ENCODE measurements around the gene BANF2.

DNA sequence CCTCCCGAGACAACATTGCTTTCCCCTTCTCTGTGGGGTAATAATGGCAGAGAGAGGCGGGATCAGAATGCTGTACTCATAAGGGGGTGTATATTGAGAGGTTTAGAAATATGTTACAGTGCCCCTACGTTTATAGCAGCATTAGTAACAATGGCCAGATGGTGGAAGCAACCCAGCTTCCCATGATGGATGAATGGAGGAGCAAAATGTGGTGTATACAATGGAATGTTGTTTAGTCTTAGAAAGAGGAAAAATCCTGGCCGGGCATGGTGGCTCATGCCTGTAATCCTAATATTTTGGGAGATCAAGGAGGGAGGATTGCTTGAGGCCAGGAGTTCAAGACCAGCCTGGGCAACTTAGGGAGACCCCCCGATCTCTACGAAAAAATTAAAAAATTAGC is 12.9 kb downstream of the BANF2 start:
- TF ChIP-seq, protein P1, sequence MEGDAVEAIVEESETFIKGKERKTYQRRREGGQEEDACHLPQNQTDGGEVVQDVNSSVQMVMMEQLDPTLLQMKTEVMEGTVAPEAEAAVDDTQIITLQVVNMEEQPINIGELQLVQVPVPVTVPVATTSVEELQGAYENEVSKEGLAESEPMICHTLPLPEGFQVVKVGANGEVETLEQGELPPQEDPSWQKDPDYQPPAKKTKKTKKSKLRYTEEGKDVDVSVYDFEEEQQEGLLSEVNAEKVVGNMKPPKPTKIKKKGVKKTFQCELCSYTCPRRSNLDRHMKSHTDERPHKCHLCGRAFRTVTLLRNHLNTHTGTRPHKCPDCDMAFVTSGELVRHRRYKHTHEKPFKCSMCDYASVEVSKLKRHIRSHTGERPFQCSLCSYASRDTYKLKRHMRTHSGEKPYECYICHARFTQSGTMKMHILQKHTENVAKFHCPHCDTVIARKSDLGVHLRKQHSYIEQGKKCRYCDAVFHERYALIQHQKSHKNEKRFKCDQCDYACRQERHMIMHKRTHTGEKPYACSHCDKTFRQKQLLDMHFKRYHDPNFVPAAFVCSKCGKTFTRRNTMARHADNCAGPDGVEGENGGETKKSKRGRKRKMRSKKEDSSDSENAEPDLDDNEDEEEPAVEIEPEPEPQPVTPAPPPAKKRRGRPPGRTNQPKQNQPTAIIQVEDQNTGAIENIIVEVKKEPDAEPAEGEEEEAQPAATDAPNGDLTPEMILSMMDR (conservative IDR thresholded peaks at IDR 0.05; ENCODE audit: low read depth in 2 of 2) = no peak
- TF ChIP-seq, protein P2, sequence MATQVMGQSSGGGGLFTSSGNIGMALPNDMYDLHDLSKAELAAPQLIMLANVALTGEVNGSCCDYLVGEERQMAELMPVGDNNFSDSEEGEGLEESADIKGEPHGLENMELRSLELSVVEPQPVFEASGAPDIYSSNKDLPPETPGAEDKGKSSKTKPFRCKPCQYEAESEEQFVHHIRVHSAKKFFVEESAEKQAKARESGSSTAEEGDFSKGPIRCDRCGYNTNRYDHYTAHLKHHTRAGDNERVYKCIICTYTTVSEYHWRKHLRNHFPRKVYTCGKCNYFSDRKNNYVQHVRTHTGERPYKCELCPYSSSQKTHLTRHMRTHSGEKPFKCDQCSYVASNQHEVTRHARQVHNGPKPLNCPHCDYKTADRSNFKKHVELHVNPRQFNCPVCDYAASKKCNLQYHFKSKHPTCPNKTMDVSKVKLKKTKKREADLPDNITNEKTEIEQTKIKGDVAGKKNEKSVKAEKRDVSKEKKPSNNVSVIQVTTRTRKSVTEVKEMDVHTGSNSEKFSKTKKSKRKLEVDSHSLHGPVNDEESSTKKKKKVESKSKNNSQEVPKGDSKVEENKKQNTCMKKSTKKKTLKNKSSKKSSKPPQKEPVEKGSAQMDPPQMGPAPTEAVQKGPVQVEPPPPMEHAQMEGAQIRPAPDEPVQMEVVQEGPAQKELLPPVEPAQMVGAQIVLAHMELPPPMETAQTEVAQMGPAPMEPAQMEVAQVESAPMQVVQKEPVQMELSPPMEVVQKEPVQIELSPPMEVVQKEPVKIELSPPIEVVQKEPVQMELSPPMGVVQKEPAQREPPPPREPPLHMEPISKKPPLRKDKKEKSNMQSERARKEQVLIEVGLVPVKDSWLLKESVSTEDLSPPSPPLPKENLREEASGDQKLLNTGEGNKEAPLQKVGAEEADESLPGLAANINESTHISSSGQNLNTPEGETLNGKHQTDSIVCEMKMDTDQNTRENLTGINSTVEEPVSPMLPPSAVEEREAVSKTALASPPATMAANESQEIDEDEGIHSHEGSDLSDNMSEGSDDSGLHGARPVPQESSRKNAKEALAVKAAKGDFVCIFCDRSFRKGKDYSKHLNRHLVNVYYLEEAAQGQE (IDR thresholded peaks at IDR 0.05; ENCODE audit: unreplicated experiment) = no peak
- no peak for TF ChIP-seq EZH2 (IDR thresholded peaks at IDR 0.05; ENCODE audit: low read depth, unreplicated experiment)
- no peak for TF ChIP-seq CREB1 (CRISPR knock-in tag; IDR thresholded peaks at IDR 0.05; ENCODE audit: low read depth)
- TF ChIP-seq EZH2phosphoT487 (IDR thresholded peaks at IDR 0.05; ENCODE audit: unreplicated experiment) = no peak
- TF ChIP-seq ZNF114 (CRISPR knock-in tag; IDR thresholded peaks at IDR 0.05) = no peak
- no peak for TF ChIP-seq NANOG (IDR thresholded peaks at IDR 0.05; ENCODE audit: borderline replicate concordance)
- TF ChIP-seq POLR2AphosphoS5 (IDR thresholded peaks at IDR 0.05; ENCODE audit: low read depth) = no peak
- no peak for TF ChIP-seq JUNB (IDR thresholded peaks at IDR 0.05; ENCODE audit: unreplicated experiment)
- no peak for TF ChIP-seq ETS1 (IDR thresholded peaks at IDR 0.05)
